Stimulated activated CD8-positive, alpha-beta memory T cell treated with anti-CD3 and anti-CD28 coated beads, Interleukin-4, amount 100 ng/mL, for 24 hours (primary cell): Measurements from ENCODE around the gene GALNS.

ENCODE experiments used
- DNase-seq: peaks from one replicate; pipeline ENCODE4 v3.0.0-alpha.2; 2020; ENCODE audit warnings: low read depth

GALNS gene

GRCh38 chr16:88817785-88818574 lies 38.8 kb downstream of the GALNS start:
- no peak for DNase-seq

GRCh38 chr16:88816736-88817535 lies 39.8 kb downstream of the GALNS start:
- no peak for DNase-seq

- DNase-seq = peak; percentile 58
Observed at GRCh38 chr16:88815901-88816589, 40.7 kb downstream of the GALNS start.

- DNase-seq = no peak
Observed at GRCh38 chr16:88815227-88815626, 41.5 kb downstream of the GALNS start.

- DNase-seq = no peak
Observed at GRCh38 chr16:88814144-88814502, 42.6 kb downstream of the GALNS start.

GRCh38 chr16:88813269-88814143 lies 43.2 kb downstream of the GALNS start:
- no peak for DNase-seq

- DNase-seq = no peak
Observed at GRCh38 chr16:88812513-88813268, 44.1 kb downstream of the GALNS start.

- DNase-seq = peak; percentile 94
Observed at GRCh38 chr16:88811769-88812512, 44.8 kb downstream of the GALNS start, which contains the start of gene APRT. Gene APRT, minus strand, starts transcription at chr16:88811928. Its CDS starts 29 bp downstream, at chr16:88811899.

GRCh38 chr16:88810912-88811768 lies 45.6 kb downstream of the GALNS start:
- peak; percentile 60 for DNase-seq

- no peak for DNase-seq
Observed at GRCh38 chr16:88810166-88810911, 46.4 kb downstream of the GALNS start.

GRCh38 chr16:88809676-88810165 lies 47.0 kb downstream of the GALNS start:
- no peak for DNase-seq

GRCh38 chr16:88809068-88809675 lies 47.6 kb downstream of the GALNS start:
- DNase-seq = no peak

- DNase-seq = no peak
Observed at GRCh38 chr16:88807626-88808453, 48.9 kb downstream of the GALNS start.

GRCh38 chr16:88807142-88807625 lies 49.6 kb downstream of the GALNS start:
- DNase-seq = no peak

GRCh38 chr16:88806491-88807111 lies 50.1 kb downstream of the GALNS start:
- no peak for DNase-seq

GRCh38 chr16:88805887-88806393 lies 50.8 kb downstream of the GALNS start:
- no peak for DNase-seq
